PC-3 (cell line): ENCODE results near the gene LRP5.
A peak's percentile ranks its signal among the peaks of the same experiment; 100 is the strongest.

Experiments used
- EZH2 ChIP-seq: fragments of 300-600 bp; sonication (generic); IDR thresholded peaks from one replicate; pipeline ENCODE4 v1.6.1; 2017; ENCODE audit warnings: antibody characterized with exemption, mild to moderate bottlenecking, low read length; ENCODE audit not compliant: unreplicated experiment
- EZH2phosphoT487 ChIP-seq: fragments of 300-600 bp; sonication (generic); IDR thresholded peaks from 2 replicates; pipeline ENCODE4 v1.6.1; 2018; ENCODE audit warnings: mild to moderate bottlenecking, antibody characterized with exemption, low read length, borderline replicate concordance
- TF ChIP-seq, protein P1 (sequence below): fragments of 300-600 bp; sonication (generic); conservative IDR thresholded peaks from 2 replicates; pipeline ENCODE4 v1.5.1; 2017; ENCODE audit warnings: antibody characterized with exemption, low read depth, mild to moderate bottlenecking, low read length

- TF ChIP-seq, protein P1, sequence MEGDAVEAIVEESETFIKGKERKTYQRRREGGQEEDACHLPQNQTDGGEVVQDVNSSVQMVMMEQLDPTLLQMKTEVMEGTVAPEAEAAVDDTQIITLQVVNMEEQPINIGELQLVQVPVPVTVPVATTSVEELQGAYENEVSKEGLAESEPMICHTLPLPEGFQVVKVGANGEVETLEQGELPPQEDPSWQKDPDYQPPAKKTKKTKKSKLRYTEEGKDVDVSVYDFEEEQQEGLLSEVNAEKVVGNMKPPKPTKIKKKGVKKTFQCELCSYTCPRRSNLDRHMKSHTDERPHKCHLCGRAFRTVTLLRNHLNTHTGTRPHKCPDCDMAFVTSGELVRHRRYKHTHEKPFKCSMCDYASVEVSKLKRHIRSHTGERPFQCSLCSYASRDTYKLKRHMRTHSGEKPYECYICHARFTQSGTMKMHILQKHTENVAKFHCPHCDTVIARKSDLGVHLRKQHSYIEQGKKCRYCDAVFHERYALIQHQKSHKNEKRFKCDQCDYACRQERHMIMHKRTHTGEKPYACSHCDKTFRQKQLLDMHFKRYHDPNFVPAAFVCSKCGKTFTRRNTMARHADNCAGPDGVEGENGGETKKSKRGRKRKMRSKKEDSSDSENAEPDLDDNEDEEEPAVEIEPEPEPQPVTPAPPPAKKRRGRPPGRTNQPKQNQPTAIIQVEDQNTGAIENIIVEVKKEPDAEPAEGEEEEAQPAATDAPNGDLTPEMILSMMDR = peak; percentile 92
- TF ChIP-seq EZH2phosphoT487 = no peak
- TF ChIP-seq EZH2 = no peak
These were observed 134.8 kb downstream of the LRP5 start for GRCh38 chr11:68447015-68447801.
